ENCODE measurements around the gene ESF1.
"Not testable (repeated sequence)": the region's sequence is repeated elsewhere in the genome, so short reads cannot be mapped to it uniquely, and the experiment has no call there.

The ESF1 gene

GRCh38 chr20:13786143-13786828 lies 1.6 kb upstream of the ESF1 start:
- no peak for DNase-seq

GRCh38 chr20:13784271-13784892 lies 337 bp downstream of the ESF1 start:
- no peak for DNase-seq

- DNase-seq = no peak
These were observed 1.2 kb downstream of the ESF1 start for GRCh38 chr20:13783528-13783927.

- no peak for DNase-seq
These were observed 5.9 kb downstream of the ESF1 start for GRCh38 chr20:13778827-13779226.

- DNase-seq = no peak
These were observed 7.5 kb downstream of the ESF1 start for GRCh38 chr20:13777171-13777601.

- DNase-seq = no peak
These were observed 8.9 kb downstream of the ESF1 start for GRCh38 chr20:13775867-13776266.

GRCh38 chr20:13772529-13772928 lies 12.2 kb downstream of the ESF1 start:
- no peak for DNase-seq

- no peak for DNase-seq
These were observed 12.8 kb downstream of the ESF1 start for GRCh38 chr20:13771853-13772453.

GRCh38 chr20:13770141-13770540 lies 14.6 kb downstream of the ESF1 start:
- DNase-seq = no peak

- DNase-seq = no peak
These were observed 18.8 kb downstream of the ESF1 start for GRCh38 chr20:13765868-13766416.

GRCh38 chr20:13765299-13765698 lies 19.4 kb downstream of the ESF1 start:
- no peak for DNase-seq

- not testable (repeated sequence) for DNase-seq
These were observed 24.2 kb downstream of the ESF1 start for GRCh38 chr20:13760451-13760946.

GRCh38 chr20:13758884-13759283 lies 25.8 kb downstream of the ESF1 start:
- no peak for DNase-seq

- DNase-seq = no peak
These were observed 28.2 kb downstream of the ESF1 start for GRCh38 chr20:13756551-13756950.

GRCh38 chr20:13755809-13756208 lies 28.9 kb downstream of the ESF1 start:
- no peak for DNase-seq

GRCh38 chr20:13753436-13754036 lies 31.2 kb downstream of the ESF1 start:
- DNase-seq = no peak

GRCh38 chr20:13749811-13750210 lies 34.9 kb downstream of the ESF1 start:
- no peak for DNase-seq

- DNase-seq = no peak
These were observed 38.9 kb downstream of the ESF1 start for GRCh38 chr20:13745784-13746183.

GRCh38 chr20:13744352-13744751 lies 40.4 kb downstream of the ESF1 start:
- DNase-seq = no peak

GRCh38 chr20:13741879-13742278 lies 42.8 kb downstream of the ESF1 start:
- DNase-seq = no peak

GRCh38 chr20:13739731-13740649 lies 44.7 kb downstream of the ESF1 start:
- no peak for DNase-seq

- not testable (repeated sequence) for DNase-seq
These were observed 46.5 kb downstream of the ESF1 start for GRCh38 chr20:13738187-13738586.
